K562 (cell line): Measurements from ENCODE around the gene RXFP3. TPM values are rescaled to one million over a fixed set of nuclear protein-coding genes. Genes with fewer than 3 reads are reported as not detected.
A peak's percentile ranks its signal among the peaks of the same experiment; 100 is the strongest.

ENCODE experiments used
- C11orf30 ChIP-seq: fragments of 450-650 bp; IDR thresholded peaks from 2 replicates; pipeline ENCODE4 v1.6.1; 2016; ENCODE audit warnings: low read depth, mild to moderate bottlenecking
- CBX2 ChIP-seq: fragments of 200-600 bp; sonication (generic); IDR thresholded peaks from one replicate; pipeline ENCODE4 v1.6.1; 2012; ENCODE audit warnings: mild to moderate bottlenecking, low read length, inconsistent platforms; ENCODE audit not compliant: insufficient read depth, poor library complexity, severe bottlenecking
- DPF2 ChIP-seq: fragments of 450-650 bp; IDR thresholded peaks from 2 replicates; pipeline ENCODE4 v1.6.1; 2016
- GTF2A2 ChIP-seq: IDR thresholded peaks from 2 replicates; pipeline ENCODE4 v1.6.1; 2016; ENCODE audit warnings: mild to moderate bottlenecking, missing genetic modification characterization, missing compliant biosample characterization
- MED1 ChIP-seq: sonication (generic); formaldehyde crosslinking; IDR thresholded peaks from 2 replicates; pipeline ENCODE4 v1.8.1; 2023; ENCODE audit warnings: missing genetic modification reagents, borderline replicate concordance
- MIER1 ChIP-seq: fragments of 450-650 bp; IDR thresholded peaks from 2 replicates; pipeline ENCODE4 v1.6.1; 2016; ENCODE audit warnings: antibody characterized with exemption, mild to moderate bottlenecking, low read depth
- MYNN ChIP-seq, 2 experiments: sonication (generic); formaldehyde crosslinking in 1 of 2; IDR thresholded peaks; 2 replicates each; pipeline versions ENCODE4 v1.5.0 to v1.6.1; 2016 to 2020; ENCODE audit warnings: antibody characterized with exemption in 1 of 2, missing genetic modification reagents in 1 of 2
- PHTF2 ChIP-seq: fragments of 250-450 bp; sonication (Bioruptor Pico); IDR thresholded peaks from 2 replicates; pipeline ENCODE4 v1.5.0; 2021; ENCODE audit warnings: mild to moderate bottlenecking
- SREBF2 ChIP-seq: sonication (generic); formaldehyde crosslinking; IDR thresholded peaks from 2 replicates; pipeline ENCODE4 v1.4.0; 2020; ENCODE audit warnings: mild to moderate bottlenecking, missing genetic modification reagents
- SRF ChIP-seq, 2 experiments: fragments of 250-450, 450-650 bp in 1 of 2; sonication (Bioruptor Pico) in 1 of 2; sonication (generic) in 1 of 2; formaldehyde crosslinking; IDR thresholded peaks; 2 replicates each; pipeline versions ENCODE4 v1.5.0 to v1.5.1; 2020 to 2022; ENCODE audit warnings: mild to moderate bottlenecking in 1 of 2, missing genetic modification reagents in 1 of 2
- TRIM25 ChIP-seq: fragments of 450-650 bp; IDR thresholded peaks from 2 replicates; pipeline ENCODE4 v1.7.0; 2016; ENCODE audit warnings: borderline replicate concordance
- U2AF1 ChIP-seq: fragments of 200-400 bp; formaldehyde crosslinking; optimal IDR thresholded peaks from 2 replicates; pipeline ENCODE3; 2017; ENCODE audit warnings: mild to moderate bottlenecking, low read depth, low read length, moderate library complexity
- ZBTB40 ChIP-seq, 2 experiments: fragments of 450-650 bp in 1 of 2; sonication (generic) in 1 of 2; formaldehyde crosslinking in 1 of 2; IDR thresholded peaks; 2 replicates each; pipeline versions ENCODE4 v1.7.1 to v1.9.0; 2016 to 2022; ENCODE audit warnings: inconsistent platforms in 1 of 2, mild to moderate bottlenecking in 1 of 2, missing genetic modification reagents in 1 of 2
- ZNF347 ChIP-seq: fragments of 450-650 bp; formaldehyde crosslinking; IDR thresholded peaks from 2 replicates; pipeline ENCODE4 v1.4.0; 2020; ENCODE audit warnings: low read depth, mild to moderate bottlenecking, moderate library complexity
- ZNF449 ChIP-seq: fragments of 250-450 bp; sonication (Bioruptor Pico); IDR thresholded peaks from 2 replicates; pipeline ENCODE4 v1.8.0; 2022; ENCODE audit warnings: moderate library complexity, mild to moderate bottlenecking, inconsistent platforms
- ZNF695 ChIP-seq: fragments of 450-650 bp; formaldehyde crosslinking; IDR thresholded peaks from 2 replicates; pipeline ENCODE4 v1.4.0; 2020; ENCODE audit warnings: mild to moderate bottlenecking, moderate library complexity
- polyA plus RNA-seq, 8 experiments: library from polyadenylated mRNA; depleted of rRNA in 4 of 8; stranded (reverse) in 5 of 8; unstranded in 3 of 8; fragments of >200 nt; fragmentation: Nextera tagmentation in 2 of 8; fragmentation: Illumina TruSeq in 1 of 8; extraction: Ambion mirVana in 2 of 8; extraction: Trizol in 1 of 8; gene quantifications; 2 replicates each; pipeline versions ENCODE4 v1.2.1 to v1.2.3, GENCODE V29; 2011 to 2014; ENCODE audit warnings: inconsistent platforms in 1 of 8, missing spikeins in 1 of 8
- total RNA-seq, 7 experiments: library from RNA; depleted of rRNA in 6 of 7; stranded (reverse); fragments of >200 nt in 6 of 7; fragmentation: Illumina TruSeq in 2 of 7; extraction: Trizol in 2 of 7; gene quantifications; 2 replicates each; pipeline versions ENCODE4 v1.2.1 to v1.2.3, GENCODE V29; 2011 to 2021; ENCODE audit warnings: low replicate concordance in 1 of 7

RXFP3 gene
- total and polyA plus RNA-seq, 9 of the 15 experiments (the other 6 are each of a cell fraction or from before 2014, with no cell fraction given), result not detected

GRCh38 chr5:33984671-33985124 lies 48.5 kb downstream of the RXFP3 start, which contains the start of gene SLC45A2 (continued):
- no peak for TF ChIP-seq C11orf30
- TF ChIP-seq MIER1, result no peak
- no peak for TF ChIP-seq ZNF449 (CRISPR knock-in tag)
- TF ChIP-seq ZBTB40 (IDR thresholded peaks at IDR 0.05), result 0 out of 2 replicates have a peak, but pooled peaks have one; percentile 14
- TF ChIP-seq ZBTB40 (CRISPR knock-in tag; IDR thresholded peaks at IDR 0.05), result no peak
- TF ChIP-seq GTF2A2, result no peak
- no peak for TF ChIP-seq U2AF1
- no peak for TF ChIP-seq MED1
- TF ChIP-seq SREBF2 (CRISPR knock-in tag), result no peak
- TF ChIP-seq ZNF347 (CRISPR knock-in tag), result no peak
- no peak for TF ChIP-seq TRIM25
- TF ChIP-seq ZNF695, result no peak
- no peak for TF ChIP-seq MYNN (IDR thresholded peaks at IDR 0.05)
- TF ChIP-seq MYNN (CRISPR knock-in tag; IDR thresholded peaks at IDR 0.05), result no peak
- no peak for TF ChIP-seq CBX2
- TF ChIP-seq DPF2, result peak; percentile 55; the same call in 1 of the 2 replicates
- TF ChIP-seq PHTF2 (CRISPR knock-in tag), result no peak
- TF ChIP-seq SRF (CRISPR knock-in tag; IDR thresholded peaks at IDR 0.05), result no peak
